ENCODE results near the gene KRTAP2-4.

The KRTAP2-4 gene

DNA sequence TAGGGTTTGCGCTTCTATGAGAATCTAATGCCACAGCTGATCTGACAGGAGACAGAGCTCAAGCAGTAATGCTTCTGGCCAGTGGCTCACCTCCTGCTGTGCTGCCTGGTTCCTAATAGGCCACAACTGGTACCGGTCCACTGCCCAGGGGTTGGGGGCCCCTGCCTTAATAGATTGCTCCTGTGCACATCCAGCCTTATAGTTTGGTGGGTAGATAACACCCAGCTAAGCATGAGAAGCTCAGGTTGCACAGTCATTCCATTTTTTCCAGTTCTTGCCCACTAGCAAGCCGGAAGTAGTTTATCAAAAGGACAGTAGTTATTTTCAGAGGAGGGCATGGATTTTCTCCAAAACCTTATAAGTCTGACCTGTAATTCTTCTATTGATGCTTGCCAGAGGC lies 46.3 kb downstream of the KRTAP2-4 start:
- H3F3A ChIP-seq (ENCODE audit: insufficient read depth), result no peaks in the 10 kb centered on the region

DNA sequence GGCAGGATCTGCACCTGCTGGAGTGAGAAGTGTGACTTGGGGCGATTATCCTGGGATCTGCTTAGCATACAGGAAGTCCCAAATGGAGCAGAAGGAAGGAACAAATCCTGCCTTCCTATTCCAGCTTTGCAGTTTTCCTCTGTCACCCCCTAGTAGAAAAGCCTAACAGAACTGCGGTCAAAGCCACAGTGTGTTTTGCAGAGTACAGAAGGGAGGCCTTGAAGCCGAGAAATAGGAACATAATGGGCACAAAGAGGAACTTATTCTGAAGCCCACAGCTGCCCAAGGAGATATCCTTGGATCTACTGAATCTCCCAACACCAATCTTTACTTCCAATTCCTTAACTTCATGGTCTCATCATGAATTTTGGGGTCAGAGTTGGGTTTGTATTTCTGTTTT lies 47.1 kb downstream of the KRTAP2-4 start:
- Histone ChIP-seq H3K9me3 (ENCODE audit: insufficient read depth, low read length) (no peaks in the 10 kb centered on the region), H3K9me2 (replicated peaks; ENCODE audit: insufficient read depth, low read length) (no peaks in the 10 kb centered on the region), H3K27me3 (ENCODE audit: low read length) (no peaks in the 10 kb centered on the region), H3K27ac (ENCODE audit: low read depth, low read length) (no peak overlapping the region), H4K20me1 (ENCODE audit: low read depth, low read length) (no peaks in the 10 kb centered on the region), H2AFZ (ENCODE audit: low read depth, low read length, severe bottlenecking) (no peak overlapping the region), H3F3A (ENCODE audit: insufficient read depth) (no peaks in the 10 kb centered on the region), H3K36me3 (ENCODE audit: low read length) (no peaks in the 10 kb centered on the region), H3K9ac (ENCODE audit: low read length) (no peak overlapping the region), H3K4me2 (ENCODE audit: low read depth, low read length, poor library complexity, severe bottlenecking) (no peak overlapping the region), H3K79me2 (ENCODE audit: insufficient read depth, low read length) (no peaks in the 10 kb centered on the region), H3K4me3 (ENCODE audit: insufficient read depth, low read length, poor library complexity, severe bottlenecking) (no peak overlapping the region)
- TF ChIP-seq EZH2phosphoT487 (conservative IDR thresholded peaks at IDR 0.05; ENCODE audit: low read length), result no peak
- TF ChIP-seq CTCF (IDR thresholded peaks at IDR 0.05; ENCODE audit: insufficient read depth, low read length, poor library complexity, severe bottlenecking), result no peak

More for the DNA sequence above, 46.3 kb downstream of the KRTAP2-4 start:
- no peaks in the 10 kb centered on the region for H3K27me3 ChIP-seq (ENCODE audit: low read length)
- no peak overlapping the region for H3K9ac ChIP-seq (ENCODE audit: low read length)
- H3K27ac ChIP-seq (ENCODE audit: low read depth, low read length), result no peak overlapping the region
- no peaks in the 10 kb centered on the region for H3K9me2 ChIP-seq (replicated peaks; ENCODE audit: insufficient read depth, low read length)
- no peaks in the 10 kb centered on the region for H3K9me3 ChIP-seq (ENCODE audit: insufficient read depth, low read length)
- no peak overlapping the region for H3K4me3 ChIP-seq (ENCODE audit: insufficient read depth, low read length, poor library complexity, severe bottlenecking)
- no peak overlapping the region for H2AFZ ChIP-seq (ENCODE audit: low read depth, low read length, severe bottlenecking)
- TF ChIP-seq EZH2phosphoT487 (conservative IDR thresholded peaks at IDR 0.05; ENCODE audit: low read length) (no peak), CTCF (IDR thresholded peaks at IDR 0.05; ENCODE audit: insufficient read depth, low read length, poor library complexity, severe bottlenecking) (no peak)
- no peaks in the 10 kb centered on the region for H4K20me1 ChIP-seq (ENCODE audit: low read depth, low read length)
- no peak overlapping the region for H3K4me2 ChIP-seq (ENCODE audit: low read depth, low read length, poor library complexity, severe bottlenecking)
- H3K79me2 ChIP-seq (ENCODE audit: insufficient read depth, low read length), result no peaks in the 10 kb centered on the region
- no peaks in the 10 kb centered on the region for H3K36me3 ChIP-seq (ENCODE audit: low read length)

- Histone ChIP-seq H3K36me3 (ENCODE audit: low read length) (no peaks in the 10 kb centered on the region), H3K27ac (ENCODE audit: low read depth, low read length) (no peak overlapping the region), H3K27me3 (ENCODE audit: low read length) (no peaks in the 10 kb centered on the region), H3K79me2 (ENCODE audit: insufficient read depth, low read length) (no peaks in the 10 kb centered on the region), H3K9ac (ENCODE audit: low read length) (no peak overlapping the region), H3K4me2 (ENCODE audit: low read depth, low read length, poor library complexity, severe bottlenecking) (no peak overlapping the region), H3K9me3 (ENCODE audit: insufficient read depth, low read length) (no peaks in the 10 kb centered on the region), H2AFZ (ENCODE audit: low read depth, low read length, severe bottlenecking) (no peak overlapping the region), H3F3A (ENCODE audit: insufficient read depth) (no peaks in the 10 kb centered on the region), H3K9me2 (replicated peaks; ENCODE audit: insufficient read depth, low read length) (no peaks in the 10 kb centered on the region), H3K4me3 (ENCODE audit: insufficient read depth, low read length, poor library complexity, severe bottlenecking) (no peak overlapping the region), H4K20me1 (ENCODE audit: low read depth, low read length) (no peaks in the 10 kb centered on the region)
- TF ChIP-seq EZH2phosphoT487 (conservative IDR thresholded peaks at IDR 0.05; ENCODE audit: low read length), result no peak
- no peak for TF ChIP-seq CTCF (IDR thresholded peaks at IDR 0.05; ENCODE audit: insufficient read depth, low read length, poor library complexity, severe bottlenecking)
Observed at GRCh38 chr17:41016578-41017215, 49.0 kb downstream of the KRTAP2-4 start.
